Stimulated activated CD8-positive, alpha-beta memory T cell treated with anti-CD3 and anti-CD28 coated beads, Interleukin-7, amount 100 ng/mL, for 48 hours (primary cell): ENCODE results near the gene AK5.

Experiments
- DNase-seq, 2 donors: peaks; one replicate each; pipeline ENCODE4 v3.0.0-alpha.2; 2020; ENCODE audit warnings: low read depth in 1 of 2; ENCODE audit errors: extremely low read depth in 1 of 2

Gene AK5

GRCh38 chr1:77283701-77284425 lies 2.0 kb downstream of the AK5 start:
- DNase-seq = no peak

- no peak for DNase-seq
These were observed 5.7 kb downstream of the AK5 start for GRCh38 chr1:77287535-77287934.

GRCh38 chr1:77288275-77288674 lies 6.5 kb downstream of the AK5 start:
- no peak for DNase-seq

GRCh38 chr1:77290576-77290975 lies 8.8 kb downstream of the AK5 start:
- no peak for DNase-seq

GRCh38 chr1:77292551-77292950 lies 10.7 kb downstream of the AK5 start:
- no peak for DNase-seq

GRCh38 chr1:77300566-77300965 lies 18.7 kb downstream of the AK5 start:
- no peak for DNase-seq

GRCh38 chr1:77303387-77303786 lies 21.6 kb downstream of the AK5 start:
- no peak for DNase-seq

GRCh38 chr1:77308889-77309621 lies 27.2 kb downstream of the AK5 start:
- DNase-seq = no peak

- no peak for DNase-seq
These were observed 29.1 kb downstream of the AK5 start for GRCh38 chr1:77310924-77311323.

GRCh38 chr1:77312364-77312763 lies 30.5 kb downstream of the AK5 start:
- DNase-seq = peak in 1 of 2 donors; percentile 5

- DNase-seq = no peak
These were observed 31.7 kb downstream of the AK5 start for GRCh38 chr1:77313491-77313890.

GRCh38 chr1:77316006-77316405 lies 34.2 kb downstream of the AK5 start:
- DNase-seq = no peak

- no peak for DNase-seq
These were observed 35.1 kb downstream of the AK5 start for GRCh38 chr1:77316966-77317365.

GRCh38 chr1:77319036-77319705 lies 37.4 kb downstream of the AK5 start:
- DNase-seq = no peak

GRCh38 chr1:77322061-77322900 lies 40.5 kb downstream of the AK5 start:
- DNase-seq = no peak

GRCh38 chr1:77333501-77333900 lies 51.7 kb downstream of the AK5 start:
- DNase-seq = no peak

- no peak for DNase-seq
These were observed 54.9 kb downstream of the AK5 start for GRCh38 chr1:77336729-77337128.

GRCh38 chr1:77339326-77339725 lies 57.5 kb downstream of the AK5 start:
- DNase-seq = no peak

GRCh38 chr1:77341195-77341594 lies 59.4 kb downstream of the AK5 start:
- no peak for DNase-seq

GRCh38 chr1:77342745-77343144 lies 60.9 kb downstream of the AK5 start:
- no peak for DNase-seq

GRCh38 chr1:77347646-77348045 lies 65.8 kb downstream of the AK5 start:
- DNase-seq = peak in 1 of 2 donors; percentile 25
